PC-3 (cell line): ENCODE measurements around the gene ACOXL. TPM values are rescaled to one million over a fixed set of nuclear protein-coding genes. Genes with fewer than 3 reads are reported as not detected.

Experiments
- ATAC-seq: fragments of 200-7000 bp; cut with Tn5 transposase; 2 replicates; pipeline ENCODE4 v1.9.1; 2020; ENCODE audit warnings: mild to moderate bottlenecking, moderate library complexity
- BruUV-seq: library from RNA; stranded (reverse); fragments of 400-500 nt; replicated peaks from 2 replicates; lab custom pipeline; 2021; lab: Mats Ljungman, UMichigan
- CTCF ChIA-PET: fragments of 300-600 bp; sonication (Branson Sonifier 250); formaldehyde crosslinking; loops from one replicate; lab custom pipeline; 2022; ENCODE audit warnings: antibody characterized with exemption; lab: Charles Lee
- POLR2A ChIA-PET: fragments of 300-600 bp; sonication (Branson Sonifier 250); formaldehyde crosslinking; loops from one replicate; lab custom pipeline; 2022; ENCODE audit warnings: antibody characterized with exemption; ENCODE audit not compliant: unreplicated experiment; lab: Charles Lee
- DNase-seq: peaks from one replicate; pipeline ENCODE4 v3.0.0-alpha.2; 2015
- H2AFZ ChIP-seq: fragments of 300-600 bp; sonication (generic); 2 replicates; pipeline ENCODE4 v1.6.0; 2016; ENCODE audit warnings: antibody characterized with exemption, low read length
- H3F3A ChIP-seq: fragments of 300-600 bp; sonication (generic); one replicate; pipeline ENCODE4 v1.6.0; 2017; ENCODE audit warnings: antibody characterized with exemption, low read length, control low read depth, mild to moderate bottlenecking; ENCODE audit not compliant: unreplicated experiment
- H3K27ac ChIP-seq: fragments of 300-600 bp; sonication (generic); 2 replicates; pipeline ENCODE4 v1.5.1; 2016; ENCODE audit warnings: mild to moderate bottlenecking, low read length
- H3K27me3 ChIP-seq: fragments of 300-600 bp; sonication (generic); 2 replicates; pipeline ENCODE4 v1.6.1; 2016; ENCODE audit warnings: low read length, mixed read lengths
- H3K36me3 ChIP-seq: fragments of 300-600 bp; sonication (generic); 2 replicates; pipeline ENCODE4 v1.6.1; 2016; ENCODE audit warnings: low read depth, mixed run types, low read length, mixed read lengths
- H3K4me1 ChIP-seq: fragments of 300-600 bp; sonication (generic); 2 replicates; pipeline ENCODE4 v1.5.1; 2016; ENCODE audit warnings: low read length; ENCODE audit not compliant: insufficient read depth
- H3K4me2 ChIP-seq: fragments of 300-600 bp; sonication (generic); 2 replicates; pipeline ENCODE4 v1.6.0; 2016; ENCODE audit warnings: low read length
- H3K4me3 ChIP-seq: fragments of 300-600 bp; sonication (generic); 2 replicates; pipeline ENCODE4 v1.5.1; 2016; ENCODE audit warnings: mild to moderate bottlenecking, low read length, mixed read lengths
- H3K79me2 ChIP-seq: fragments of 300-600 bp; sonication (generic); 2 replicates; pipeline ENCODE4 v1.6.1; 2017; ENCODE audit warnings: low read length, mixed read lengths
- H3K9ac ChIP-seq: fragments of 300-600 bp; sonication (generic); 2 replicates; pipeline ENCODE4 v1.6.0; 2016; ENCODE audit warnings: mild to moderate bottlenecking, low read length
- H3K9me2 ChIP-seq: fragments of 300-600 bp; sonication (generic); replicated peaks from 2 replicates; pipeline ENCODE4 v1.6.1; 2016; ENCODE audit warnings: mixed run types, low read length, mixed read lengths
- H3K9me3 ChIP-seq: fragments of 300-600 bp; sonication (generic); 2 replicates; pipeline ENCODE4 v1.6.1; 2016; ENCODE audit warnings: low read length, mixed read lengths
- H4K20me1 ChIP-seq: fragments of 300-600 bp; sonication (generic); 2 replicates; pipeline ENCODE4 v1.6.1; 2016; ENCODE audit warnings: low read length, mixed read lengths
- EZH2 ChIP-seq: fragments of 300-600 bp; sonication (generic); IDR thresholded peaks from one replicate; pipeline ENCODE4 v1.6.1; 2017; ENCODE audit warnings: antibody characterized with exemption, mild to moderate bottlenecking, low read length; ENCODE audit not compliant: unreplicated experiment
- EZH2phosphoT487 ChIP-seq: fragments of 300-600 bp; sonication (generic); IDR thresholded peaks from 2 replicates; pipeline ENCODE4 v1.6.1; 2018; ENCODE audit warnings: mild to moderate bottlenecking, antibody characterized with exemption, low read length, borderline replicate concordance
- intact Hi-C: fragments of 100-400 bp; cut with micrococcal nuclease; formaldehyde crosslinking; loops from 2 replicates; pipeline ENCODE4 v1.9.0; 2023
- total RNA-seq: library from RNA; depleted of rRNA; stranded (reverse); fragments of >200 nt; gene quantifications from 2 replicates; pipeline ENCODE4 v1.2.3, GENCODE V29; 2014
- TF ChIP-seq, protein P1 (sequence below): fragments of 300-600 bp; sonication (generic); conservative IDR thresholded peaks from 2 replicates; pipeline ENCODE4 v1.5.1; 2017; ENCODE audit warnings: antibody characterized with exemption, low read depth, mild to moderate bottlenecking, low read length

Gene ACOXL
- total RNA-seq, 1 experiment from 2014 or later: 16.3 TPM

GRCh38 chr2:111101592-111101991, 369.2 kb downstream of the ACOXL start:
- ChIA-PET CTCF (no interaction called here), POLR2A (no interaction called here)
- H3K4me1 ChIP-seq: peaks cover 10% of the 10 kb centered on the region
- H3K27ac ChIP-seq: no peak overlapping the region
- H3K4me2 ChIP-seq: no peak overlapping the region
- H3K36me3 ChIP-seq: no peaks in the 10 kb centered on the region
- intact Hi-C loops: no loop called here
- no peaks in the 10 kb centered on the region for H4K20me1 ChIP-seq
- H3F3A ChIP-seq: no peaks in the 10 kb centered on the region
- no peaks in the 10 kb centered on the region for H3K27me3 ChIP-seq
- TF ChIP-seq, protein P1, sequence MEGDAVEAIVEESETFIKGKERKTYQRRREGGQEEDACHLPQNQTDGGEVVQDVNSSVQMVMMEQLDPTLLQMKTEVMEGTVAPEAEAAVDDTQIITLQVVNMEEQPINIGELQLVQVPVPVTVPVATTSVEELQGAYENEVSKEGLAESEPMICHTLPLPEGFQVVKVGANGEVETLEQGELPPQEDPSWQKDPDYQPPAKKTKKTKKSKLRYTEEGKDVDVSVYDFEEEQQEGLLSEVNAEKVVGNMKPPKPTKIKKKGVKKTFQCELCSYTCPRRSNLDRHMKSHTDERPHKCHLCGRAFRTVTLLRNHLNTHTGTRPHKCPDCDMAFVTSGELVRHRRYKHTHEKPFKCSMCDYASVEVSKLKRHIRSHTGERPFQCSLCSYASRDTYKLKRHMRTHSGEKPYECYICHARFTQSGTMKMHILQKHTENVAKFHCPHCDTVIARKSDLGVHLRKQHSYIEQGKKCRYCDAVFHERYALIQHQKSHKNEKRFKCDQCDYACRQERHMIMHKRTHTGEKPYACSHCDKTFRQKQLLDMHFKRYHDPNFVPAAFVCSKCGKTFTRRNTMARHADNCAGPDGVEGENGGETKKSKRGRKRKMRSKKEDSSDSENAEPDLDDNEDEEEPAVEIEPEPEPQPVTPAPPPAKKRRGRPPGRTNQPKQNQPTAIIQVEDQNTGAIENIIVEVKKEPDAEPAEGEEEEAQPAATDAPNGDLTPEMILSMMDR: no peak
- no peak for TF ChIP-seq EZH2
- no peak for TF ChIP-seq EZH2phosphoT487
- H3K9me2 ChIP-seq: no peaks in the 10 kb centered on the region
- H3K79me2 ChIP-seq: no peaks in the 10 kb centered on the region
- no peak for DNase-seq
- no peak overlapping the region for H3K4me3 ChIP-seq
- ATAC-seq: no peak
- H3K9ac ChIP-seq: no peak overlapping the region
- no TSS peak for BruUV-seq
- no peaks in the 10 kb centered on the region for H3K9me3 ChIP-seq
- no peak overlapping the region for H2AFZ ChIP-seq

GRCh38 chr2:111102216-111102615, 369.8 kb downstream of the ACOXL start:
- H3K4me2 ChIP-seq: no peak overlapping the region
- intact Hi-C loops: no loop called here
- no peaks in the 10 kb centered on the region for H3K27me3 ChIP-seq
- TF ChIP-seq, protein P1: no peak
- TF ChIP-seq EZH2 (no peak), EZH2phosphoT487 (no peak)
- POLR2A ChIA-PET: no interaction called here
- DNase-seq (no peak), ATAC-seq (no peak)
- no peaks in the 10 kb centered on the region for H3K36me3 ChIP-seq
- no peak overlapping the region for H2AFZ ChIP-seq
- BruUV-seq: no TSS peak
- no peaks in the 10 kb centered on the region for H3K9me3 ChIP-seq
- H3K27ac ChIP-seq: no peak overlapping the region
- H3K9ac ChIP-seq: no peak overlapping the region
- CTCF ChIA-PET: no interaction called here
- H3K4me3 ChIP-seq: no peak overlapping the region
- H3K79me2 ChIP-seq: no peaks in the 10 kb centered on the region
- H3K9me2 ChIP-seq: no peaks in the 10 kb centered on the region
- no peaks in the 10 kb centered on the region for H4K20me1 ChIP-seq
- H3F3A ChIP-seq: no peaks in the 10 kb centered on the region
- H3K4me1 ChIP-seq: peaks cover 15% of the 10 kb centered on the region

DNA sequence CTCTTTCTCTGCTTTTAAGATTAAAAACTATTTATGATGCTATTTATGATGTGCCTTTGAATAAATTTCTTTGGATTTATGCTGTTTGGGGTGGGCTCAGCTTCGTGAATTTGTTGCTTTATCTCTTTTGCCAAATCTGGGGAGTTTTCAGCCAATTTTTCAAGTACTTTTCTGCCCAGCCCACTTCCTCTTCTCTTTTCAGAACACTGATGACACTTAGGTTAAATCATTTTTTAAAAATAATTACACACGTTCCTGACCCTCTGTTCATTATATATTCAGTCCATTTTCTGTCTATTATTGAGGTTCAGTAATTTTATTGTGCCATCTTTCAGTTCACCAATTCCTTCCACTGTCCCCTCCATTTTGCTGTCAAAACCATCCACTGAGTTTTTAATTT, 373.6 kb downstream of the ACOXL start:
- BruUV-seq: no TSS peak
- H3K36me3 ChIP-seq: no peaks in the 10 kb centered on the region
- H3K4me2 ChIP-seq: no peak overlapping the region
- no peak overlapping the region for H3K9ac ChIP-seq
- TF ChIP-seq, protein P1: no peak
- TF ChIP-seq EZH2phosphoT487: no peak
- TF ChIP-seq EZH2: no peak
- no peak overlapping the region for H3K4me3 ChIP-seq
- no peaks in the 10 kb centered on the region for H3K27me3 ChIP-seq
- CTCF ChIA-PET: no interaction called here
- peaks cover 24% of the 10 kb centered on the region for H3K4me1 ChIP-seq
- no peak overlapping the region for H3K27ac ChIP-seq
- H3K9me3 ChIP-seq: no peaks in the 10 kb centered on the region
- no peaks in the 10 kb centered on the region for H3K79me2 ChIP-seq
- POLR2A ChIA-PET: no interaction called here
- no peak for ATAC-seq
- no peaks in the 10 kb centered on the region for H3K9me2 ChIP-seq
- H2AFZ ChIP-seq: no peak overlapping the region
- no peak for DNase-seq
- no peaks in the 10 kb centered on the region for H4K20me1 ChIP-seq
- H3F3A ChIP-seq: no peaks in the 10 kb centered on the region
- intact Hi-C loops: no loop called here
